Stomach (tissue), 9 donors: ENCODE results near the gene LZTS2. TPM values are rescaled to one million over a fixed set of nuclear protein-coding genes. Genes with fewer than 3 reads are reported as not detected.

Experiments
- DNase-seq, 2 donors: peaks; one replicate each; pipeline versions ENCODE4 v3.0.0 to v3.0.0-alpha.2; 2013 to 2019
- H3K27ac ChIP-seq, 5 donors: fragments of 200-600 bp in 4 of 5; sonication (generic) in 4 of 5; one replicate each; pipeline ENCODE4 v1.5.1; 2013 to 2019; ENCODE audit warnings: mild to moderate bottlenecking in 1 of 5, moderate library complexity in 1 of 5
- H3K27me3 ChIP-seq, 3 donors: fragments of 200-600 bp; sonication (generic); one replicate each; pipeline ENCODE4 v1.5.1; 2017 to 2019; ENCODE audit warnings: mixed run types in 1 of 3
- H3K36me3 ChIP-seq, 4 donors: fragments of 200-600 bp; sonication (generic); 1 replicate in 3 of 4; 2 replicates in 1 of 4; pipeline ENCODE4 v1.5.1; 2016 to 2019
- H3K4me1 ChIP-seq, 4 donors: fragments of 200-600 bp; sonication (generic); one replicate each; pipeline ENCODE4 v1.5.1; 2016 to 2019
- H3K4me3 ChIP-seq, 4 donors: fragments of 200-600 bp; sonication (generic) in 3 of 4; one replicate each; pipeline ENCODE4 v1.5.1; 2016 to 2019; ENCODE audit warnings: mild to moderate bottlenecking in 1 of 4
- H3K9me3 ChIP-seq, 4 donors: fragments of 200-600 bp; sonication (generic); one replicate each; pipeline ENCODE4 v1.5.1; 2016 to 2019
- CTCF ChIP-seq, 7 experiments: fragments of 450-650 bp in 4 of 7; fragments of 200-600 bp in 3 of 7; sonication (generic) in 3 of 7; IDR thresholded peaks; one replicate each; pipeline ENCODE4 v1.5.1; 2016 to 2019; ENCODE audit warnings: antibody characterized with exemption in 7 of 7, control low read depth in 2 of 7, mild to moderate bottlenecking in 1 of 7
- EP300 ChIP-seq: sonication (generic); formaldehyde crosslinking; IDR thresholded peaks from one replicate; pipeline ENCODE4 v1.6.1; 2017; ENCODE audit warnings: antibody characterized with exemption
- POLR2A ChIP-seq, 4 donors: fragments of 450-650 bp; IDR thresholded peaks; one replicate each; pipeline ENCODE4 v1.6.1; 2016; ENCODE audit warnings: antibody characterized with exemption in 4 of 4, control low read depth in 2 of 4, mild to moderate bottlenecking in 1 of 4, moderate library complexity in 1 of 4
- POLR2AphosphoS5 ChIP-seq, 3 donors: sonication (generic); formaldehyde crosslinking; IDR thresholded peaks; one replicate each; pipeline ENCODE4 v1.6.1; 2016; ENCODE audit warnings: antibody characterized with exemption in 3 of 3
- WGBS, 5 donors: extraction: QIAGEN DNeasy Blood & Tissue Kit in 3 of 5; methylation state at CpG; one replicate each; pipeline versions ENCODE4 v1.1.5 to v1.1.7; 2013 to 2018; 5-methylcytosine and 5-hydroxymethylcytosine counted together
- intact Hi-C: fragments of 100-400 bp; cut with DNase I; formaldehyde crosslinking; loops from one replicate; pipeline ENCODE4 v1.15.1; 2023; ENCODE audit warnings: low total_unique reads
- polyA plus RNA-seq, 3 donors: library from polyadenylated mRNA; stranded (reverse); fragments of 200-250 nt; gene quantifications; one replicate each; pipeline ENCODE4 v1.2.3, GENCODE V29; 2013
- total RNA-seq, 5 donors: library from RNA; depleted of rRNA; stranded (reverse); fragments of >200 nt; gene quantifications; one replicate each; pipeline versions ENCODE4 v1.1.0 to v1.2.3, GENCODE V29; 2014 to 2016
- donor health status: healthy with polysubstance abuse.
- donor health status: Bipolar disorder and iron deficiency.
- donor health status: healthy.

The LZTS2 gene
- total and polyA plus RNA-seq, 8 donors, result 34.7 to 70.7 (median 48.0) TPM

- Histone ChIP-seq H3K4me1 (peaks cover 7 to 19% (median 9%) of the 10 kb centered on the region in 4 donors), H3K36me3 (no peaks in the 10 kb centered on the region), H3K4me3 (no peak overlapping the region), H3K27me3 (peaks cover 0 to 51% (median 0%) of the 10 kb centered on the region in 3 donors), H3K9me3 (no peaks in the 10 kb centered on the region), H3K27ac (no peak overlapping the region)
- intact Hi-C loops, result no loop called here
- TF ChIP-seq POLR2A (IDR thresholded peaks at IDR 0.05) (no peak), POLR2AphosphoS5 (IDR thresholded peaks at IDR 0.05) (no peak), EP300 (no peak), CTCF (IDR thresholded peaks at IDR 0.05) (no peak)
- no peak for DNase-seq
- 41 to 51% (median 47%) methylated on average over 2 of the region's 2 CpGs for WGBS, 5 donors
Measured at GRCh38 chr10:101019440-101019703, 19.8 kb downstream of the LZTS2 start.

DNA sequence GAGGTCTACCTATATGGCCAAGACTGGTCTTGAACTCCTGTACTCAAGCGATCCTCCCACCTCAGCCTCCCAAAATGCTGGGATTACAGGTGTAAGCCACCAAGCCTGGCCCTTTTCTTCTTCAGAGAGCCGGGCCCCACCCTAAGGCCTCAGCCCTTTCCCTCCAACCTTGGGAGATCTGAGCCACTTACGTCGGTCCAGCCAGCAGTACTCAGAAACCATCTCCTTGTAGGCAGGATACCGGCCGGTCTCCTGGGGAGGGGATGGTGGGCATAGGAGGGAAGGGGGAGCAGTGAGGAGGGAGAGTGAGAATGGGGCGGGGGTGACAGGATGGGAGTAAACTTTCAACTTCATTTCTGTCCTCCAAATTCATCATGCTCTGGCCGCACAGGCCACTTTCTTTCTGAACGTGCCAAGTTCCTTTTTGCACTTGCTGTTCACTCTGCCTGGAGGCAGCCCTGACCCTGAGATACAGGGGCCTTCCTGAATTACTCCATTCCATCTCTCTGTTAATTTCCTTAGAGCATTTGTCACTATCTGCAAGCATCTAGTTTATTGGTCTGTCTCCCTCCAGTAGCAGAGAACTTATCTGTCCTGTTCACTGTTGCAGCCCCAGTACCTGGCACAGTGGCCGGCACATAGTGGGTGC is 20.9 kb downstream of the LZTS2 start:
- no peak for DNase-seq
- no peak overlapping the region for H3K27ac ChIP-seq
- H3K9me3 ChIP-seq, result no peaks in the 10 kb centered on the region
- H3K4me3 ChIP-seq, result no peak overlapping the region
- 80 to 85% (median 81%) methylated on average over 10 of the region's 10 CpGs for WGBS, 5 donors
- H3K27me3 ChIP-seq, result peaks cover 0 to 48% (median 0%) of the 10 kb centered on the region in 3 donors
- TF ChIP-seq POLR2A (IDR thresholded peaks at IDR 0.05), result no peak
- TF ChIP-seq EP300, result no peak
- no peak for TF ChIP-seq POLR2AphosphoS5 (IDR thresholded peaks at IDR 0.05)
- TF ChIP-seq CTCF (IDR thresholded peaks at IDR 0.05), result no peak
- H3K36me3 ChIP-seq, result no peaks in the 10 kb centered on the region
- peaks cover 7 to 14% (median 9%) of the 10 kb centered on the region in 4 donors for H3K4me1 ChIP-seq
- intact Hi-C loops, result no loop called here

- Histone ChIP-seq H3K36me3 (no peaks in the 10 kb centered on the region), H3K4me3 (no peak overlapping the region), H3K9me3 (no peaks in the 10 kb centered on the region), H3K27me3 (peaks cover 0 to 43% (median 0%) of the 10 kb centered on the region in 3 donors), H3K4me1 (peaks cover 7 to 14% (median 9%) of the 10 kb centered on the region in 4 donors), H3K27ac (no peak overlapping the region)
- TF ChIP-seq POLR2A (IDR thresholded peaks at IDR 0.05), result no peak
- no peak for TF ChIP-seq EP300
- no peak for TF ChIP-seq POLR2AphosphoS5 (IDR thresholded peaks at IDR 0.05)
- TF ChIP-seq CTCF (IDR thresholded peaks at IDR 0.05), result no peak
- no peak for DNase-seq
- intact Hi-C loops, result no loop called here
- WGBS, 5 donors, result 79 to 92% (median 84%) methylated on average over 3 to 4 of the region's 4 CpGs
Measured at GRCh38 chr10:101021239-101021638, 21.6 kb downstream of the LZTS2 start.

DNA sequence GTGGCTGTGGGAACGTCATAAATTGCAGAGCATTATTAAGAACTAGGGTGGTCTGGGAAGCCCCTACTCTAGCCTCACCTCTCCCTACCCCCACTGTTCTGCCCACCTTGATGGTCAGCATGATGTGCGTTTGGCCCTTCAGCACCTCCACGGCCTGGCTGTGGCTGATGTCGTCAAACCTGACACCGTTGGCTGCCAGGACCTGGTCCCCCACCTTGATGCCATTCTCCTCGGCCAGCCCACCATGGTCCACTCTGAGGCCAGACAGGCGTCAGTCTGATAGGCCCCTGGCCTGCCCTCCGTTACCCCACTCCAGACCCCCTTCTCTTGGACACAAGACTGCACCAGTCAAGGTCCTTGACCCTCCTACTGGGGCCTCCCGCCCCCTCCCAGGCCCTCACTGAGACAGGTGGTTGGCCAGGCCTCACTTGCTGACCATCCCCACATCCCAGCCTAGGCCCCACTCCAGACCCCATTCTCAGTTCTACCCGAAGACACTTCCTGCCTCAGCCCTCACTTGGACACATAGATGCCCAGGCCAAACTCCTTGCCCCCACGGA is 22.2 kb downstream of the LZTS2 start:
- no peak for DNase-seq
- intact Hi-C loops, result no loop called here

More for the DNA sequence above, 22.2 kb downstream of the LZTS2 start:
- TF ChIP-seq POLR2AphosphoS5 (IDR thresholded peaks at IDR 0.05) (no peak), CTCF (IDR thresholded peaks at IDR 0.05) (no peak), POLR2A (IDR thresholded peaks at IDR 0.05) (no peak), EP300 (no peak)
- H3K27me3 ChIP-seq, result peaks cover 0 to 38% (median 0%) of the 10 kb centered on the region in 3 donors
- H3K4me1 ChIP-seq, result peaks cover 7 to 14% (median 9%) of the 10 kb centered on the region in 4 donors
- H3K36me3 ChIP-seq, result no peaks in the 10 kb centered on the region
- 84 to 91% (median 88%) methylated on average over 11 of the region's 11 CpGs for WGBS, 5 donors
- no peak overlapping the region for H3K4me3 ChIP-seq
- no peaks in the 10 kb centered on the region for H3K9me3 ChIP-seq
- H3K27ac ChIP-seq, result no peak overlapping the region
